ENCODE measurements around the gene SLC35E4. TPM values are rescaled to one million over a fixed set of nuclear protein-coding genes. Genes with fewer than 3 reads are reported as not detected.

The SLC35E4 gene
- total and polyA plus RNA-seq, 4 donors = 0.14 to 1.2 (median 0.30) TPM

- no peak for DNase-seq (ENCODE audit: low spot score)
Measured at GRCh38 chr22:30603801-30604200, 31.8 kb upstream of the SLC35E4 start.

More at GRCh38 chr22:30603801-30604200, 31.8 kb upstream of the SLC35E4 start:
- Histone ChIP-seq H3K9me3 (ENCODE audit: control insufficient read depth in 4 of 4, low read length in 3 of 4) (no peaks in the 10 kb centered on the region), H3K27ac (ENCODE audit: low read depth in 1 of 2, low read length in 2 of 2) (no peak overlapping the region), H3K9ac (ENCODE audit: low read depth in 1 of 2, low read length in 2 of 2) (no peak overlapping the region), H3K4me1 (ENCODE audit: control insufficient read depth in 4 of 4, insufficient read depth in 4 of 4, low read length in 3 of 4) (peaks cover 3 to 26% (median 15%) of the 10 kb centered on the region in 4 donors), H3K4me3 (ENCODE audit: low read depth in 1 of 3, low read length in 3 of 3) (no peak overlapping the region), H3K36me3 (ENCODE audit: control insufficient read depth in 4 of 4, insufficient read depth in 3 of 4, low read depth in 1 of 4, low read length in 3 of 4) (no peaks in the 10 kb centered on the region), H3K27me3 (ENCODE audit: control insufficient read depth in 4 of 4, insufficient read depth in 4 of 4, low read length in 3 of 4) (no peaks in the 10 kb centered on the region)
- WGBS = 80% methylated on average over 3 of the region's 3 CpGs
- TF ChIP-seq TAF1 (conservative IDR thresholded peaks at IDR 0.05) (no peak), RXRA (IDR thresholded peaks at IDR 0.05) (no peak), HNF4G (IDR thresholded peaks at IDR 0.05) (no peak), SP1 (IDR thresholded peaks at IDR 0.05) (no peak), FOXA2 (IDR thresholded peaks at IDR 0.05) (no peak), YY1 (IDR thresholded peaks at IDR 0.05) (no peak), ZBTB33 (IDR thresholded peaks at IDR 0.05) (no peak), GABPA (IDR thresholded peaks at IDR 0.05 in 1 of 2, conservative IDR thresholded peaks at IDR 0.05 in 1 of 2) (no peak), ATF3 (IDR thresholded peaks at IDR 0.05) (no peak), HNF4A (conservative IDR thresholded peaks at IDR 0.05) (no peak), EGR1 (IDR thresholded peaks at IDR 0.05; ENCODE audit: low read depth in 2 of 2) (no peak), FOXA1 (IDR thresholded peaks at IDR 0.05) (no peak), REST (IDR thresholded peaks at IDR 0.05) (no peak), CTCF (IDR thresholded peaks at IDR 0.05; ENCODE audit: low read depth, low read length, missing input control) (no peak), RAD21 (IDR thresholded peaks at IDR 0.05) (no peak), MAX (IDR thresholded peaks at IDR 0.05) (no peak), JUND (IDR thresholded peaks at IDR 0.05) (no peak), NR2F2 (IDR thresholded peaks at IDR 0.05) (no peak)

All from liver (tissue), 9 donors.